GM12891 (cell line): ENCODE measurements around the gene KCP.

Experiments used
- POLR2A ChIP-seq: IDR thresholded peaks from 2 replicates; pipeline ENCODE4 v1.6.1; 2011; ENCODE audit warnings: low read depth, low read length, control low read depth
- POLR2AphosphoS5 ChIP-seq: IDR thresholded peaks from 2 replicates; pipeline ENCODE4 v1.6.1; 2011; ENCODE audit warnings: low read depth, low read length, control low read depth
- POU2F2 ChIP-seq: IDR thresholded peaks from 2 replicates; pipeline ENCODE4 v1.6.1; 2011; ENCODE audit warnings: low read depth, mild to moderate bottlenecking, control low read depth, low read length, moderate library complexity
- TAF1 ChIP-seq: IDR thresholded peaks from 2 replicates; pipeline ENCODE4 v1.6.1; 2011; ENCODE audit warnings: low read depth, low read length, control low read depth

GRCh38 chr7:128844777-128845311 is 65.7 kb downstream of the KCP start:
- TF ChIP-seq POLR2A (no peak), POLR2AphosphoS5 (no peak), POU2F2 (no peak), TAF1 (no peak)
